ENCODE data around the gene FAM184A.

DNA sequence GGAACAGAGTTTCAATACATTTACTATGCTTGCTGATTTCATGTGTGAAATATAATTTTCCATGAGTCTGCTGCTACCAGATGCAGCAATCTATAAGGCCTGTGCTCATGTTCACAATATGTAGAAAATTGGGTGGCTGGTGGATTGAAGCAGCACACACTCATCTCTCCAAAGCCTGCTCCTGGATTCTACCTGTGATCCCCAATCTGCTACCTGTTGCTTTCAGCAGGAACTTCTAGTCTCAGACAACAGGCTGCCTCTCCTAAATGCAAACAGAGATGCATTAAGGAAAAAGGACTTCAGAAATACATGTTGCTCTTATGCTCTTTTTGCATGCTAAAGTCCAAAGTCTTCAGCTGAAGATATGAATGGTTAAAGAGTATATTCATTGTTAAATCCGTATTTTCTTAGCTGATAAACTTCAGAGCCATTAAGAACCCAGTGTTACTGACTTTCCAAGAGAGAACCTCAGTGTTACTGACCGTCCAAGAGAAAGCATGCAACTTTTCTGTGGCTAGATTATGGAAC is 112.6 kb downstream of the FAM184A start:
- TF ChIP-seq, protein P1, sequence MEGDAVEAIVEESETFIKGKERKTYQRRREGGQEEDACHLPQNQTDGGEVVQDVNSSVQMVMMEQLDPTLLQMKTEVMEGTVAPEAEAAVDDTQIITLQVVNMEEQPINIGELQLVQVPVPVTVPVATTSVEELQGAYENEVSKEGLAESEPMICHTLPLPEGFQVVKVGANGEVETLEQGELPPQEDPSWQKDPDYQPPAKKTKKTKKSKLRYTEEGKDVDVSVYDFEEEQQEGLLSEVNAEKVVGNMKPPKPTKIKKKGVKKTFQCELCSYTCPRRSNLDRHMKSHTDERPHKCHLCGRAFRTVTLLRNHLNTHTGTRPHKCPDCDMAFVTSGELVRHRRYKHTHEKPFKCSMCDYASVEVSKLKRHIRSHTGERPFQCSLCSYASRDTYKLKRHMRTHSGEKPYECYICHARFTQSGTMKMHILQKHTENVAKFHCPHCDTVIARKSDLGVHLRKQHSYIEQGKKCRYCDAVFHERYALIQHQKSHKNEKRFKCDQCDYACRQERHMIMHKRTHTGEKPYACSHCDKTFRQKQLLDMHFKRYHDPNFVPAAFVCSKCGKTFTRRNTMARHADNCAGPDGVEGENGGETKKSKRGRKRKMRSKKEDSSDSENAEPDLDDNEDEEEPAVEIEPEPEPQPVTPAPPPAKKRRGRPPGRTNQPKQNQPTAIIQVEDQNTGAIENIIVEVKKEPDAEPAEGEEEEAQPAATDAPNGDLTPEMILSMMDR (conservative IDR thresholded peaks at IDR 0.05; ENCODE audit: low read length): no peak
- TF ChIP-seq EZH2phosphoT487 (IDR thresholded peaks at IDR 0.05; ENCODE audit: borderline replicate concordance): no peak

All from Loucy (cell line).